ENCODE data around the gene PARD3. TPM values are rescaled to one million over a fixed set of nuclear protein-coding genes. Genes with fewer than 3 reads are reported as not detected.

The PARD3 gene
- total RNA-seq, 1 donor from 2014 or later = 51.2 TPM

- Mint-ChIP-seq H3K4me1 (peaks cover 6% of the 10 kb centered on the region), H3K27me3 (ENCODE audit: low read depth) (no peaks in the 10 kb centered on the region), H3K27ac (ENCODE audit: unreplicated experiment) (no peak overlapping the region), H3K36me3 (ENCODE audit: low read depth) (peaks cover 11% of the 10 kb centered on the region), H3K9me3 (peaks cover 3% of the 10 kb centered on the region), H3K4me3 (no peak overlapping the region)
- no peak for TF ChIP-seq CTCF (conservative IDR thresholded peaks at IDR 0.05)
- no peak for DNase-seq (ENCODE audit: low read depth, low spot score)
Measured at GRCh38 chr10:34254596-34254995, 560.5 kb downstream of the PARD3 start.

- DNase-seq (ENCODE audit: low read depth, low spot score) = no peak
- no peak for TF ChIP-seq CTCF (conservative IDR thresholded peaks at IDR 0.05)
- H3K27ac Mint-ChIP-seq (ENCODE audit: unreplicated experiment) = no peak overlapping the region
- peaks cover 7% of the 10 kb centered on the region for H3K4me1 Mint-ChIP-seq
- no peaks in the 10 kb centered on the region for H3K27me3 Mint-ChIP-seq (ENCODE audit: low read depth)
- no peaks in the 10 kb centered on the region for H3K9me3 Mint-ChIP-seq
- H3K4me3 Mint-ChIP-seq = no peak overlapping the region
- H3K36me3 Mint-ChIP-seq (ENCODE audit: low read depth) = no peaks in the 10 kb centered on the region
Measured at GRCh38 chr10:34252111-34252510, 563.0 kb downstream of the PARD3 start.

GRCh38 chr10:34251177-34251576 is 563.9 kb downstream of the PARD3 start:
- Mint-ChIP-seq H3K4me1 (peaks cover 7% of the 10 kb centered on the region), H3K36me3 (ENCODE audit: low read depth) (no peaks in the 10 kb centered on the region), H3K9me3 (no peaks in the 10 kb centered on the region), H3K4me3 (no peak overlapping the region), H3K27me3 (ENCODE audit: low read depth) (no peaks in the 10 kb centered on the region), H3K27ac (ENCODE audit: unreplicated experiment) (no peak overlapping the region)
- TF ChIP-seq CTCF (conservative IDR thresholded peaks at IDR 0.05) = no peak
- DNase-seq (ENCODE audit: low read depth, low spot score) = no peak

- Mint-ChIP-seq H3K36me3 (ENCODE audit: low read depth) (no peaks in the 10 kb centered on the region), H3K4me1 (peaks cover 7% of the 10 kb centered on the region), H3K27ac (ENCODE audit: unreplicated experiment) (no peak overlapping the region), H3K9me3 (no peaks in the 10 kb centered on the region), H3K4me3 (no peak overlapping the region), H3K27me3 (ENCODE audit: low read depth) (no peaks in the 10 kb centered on the region)
- TF ChIP-seq CTCF (conservative IDR thresholded peaks at IDR 0.05) = no peak
- no peak for DNase-seq (ENCODE audit: low read depth, low spot score)
Measured at GRCh38 chr10:34250722-34251121, 564.4 kb downstream of the PARD3 start.

GRCh38 chr10:34249634-34250033 is 565.5 kb downstream of the PARD3 start:
- Mint-ChIP-seq H3K4me1 (peaks cover 7% of the 10 kb centered on the region), H3K4me3 (no peak overlapping the region), H3K27me3 (ENCODE audit: low read depth) (no peaks in the 10 kb centered on the region), H3K27ac (ENCODE audit: unreplicated experiment) (no peak overlapping the region), H3K36me3 (ENCODE audit: low read depth) (no peaks in the 10 kb centered on the region), H3K9me3 (no peaks in the 10 kb centered on the region)
- no peak for DNase-seq (ENCODE audit: low read depth, low spot score)
- no peak for TF ChIP-seq CTCF (conservative IDR thresholded peaks at IDR 0.05)

GRCh38 chr10:34247560-34247959 is 567.5 kb downstream of the PARD3 start:
- no peak overlapping the region for H3K4me3 Mint-ChIP-seq
- H3K27ac Mint-ChIP-seq (ENCODE audit: unreplicated experiment) = no peak overlapping the region
- no peaks in the 10 kb centered on the region for H3K36me3 Mint-ChIP-seq (ENCODE audit: low read depth)
- no peak for TF ChIP-seq CTCF (conservative IDR thresholded peaks at IDR 0.05)
- H3K9me3 Mint-ChIP-seq = no peaks in the 10 kb centered on the region
- H3K4me1 Mint-ChIP-seq = peaks cover 7% of the 10 kb centered on the region
- no peaks in the 10 kb centered on the region for H3K27me3 Mint-ChIP-seq (ENCODE audit: low read depth)
- no peak for DNase-seq (ENCODE audit: low read depth, low spot score)

Measured in neural crest cell (in vitro differentiated cells).